Astrocyte (in vitro differentiated cells and primary cell): ENCODE results near the gene EVC.

Source experiments
- CTCF ChIP-seq: IDR thresholded peaks from 2 replicates; pipeline ENCODE4 v1.5.1; 2011; ENCODE audit warnings: low read depth, mild to moderate bottlenecking, inconsistent platforms, low read length, moderate library complexity; ENCODE audit not compliant: insufficient read depth
- EZH2 ChIP-seq: IDR thresholded peaks from 2 replicates; pipeline ENCODE4 v1.6.1; 2012; ENCODE audit warnings: mild to moderate bottlenecking, low read length, inconsistent platforms; ENCODE audit not compliant: insufficient read depth

- TF ChIP-seq CTCF (no peak), EZH2 (no peak)
Measured at GRCh38 chr4:5836943-5837342, 125.9 kb downstream of the EVC start.
